ENCODE results near the gene TRAF3.

The TRAF3 gene

DNA sequence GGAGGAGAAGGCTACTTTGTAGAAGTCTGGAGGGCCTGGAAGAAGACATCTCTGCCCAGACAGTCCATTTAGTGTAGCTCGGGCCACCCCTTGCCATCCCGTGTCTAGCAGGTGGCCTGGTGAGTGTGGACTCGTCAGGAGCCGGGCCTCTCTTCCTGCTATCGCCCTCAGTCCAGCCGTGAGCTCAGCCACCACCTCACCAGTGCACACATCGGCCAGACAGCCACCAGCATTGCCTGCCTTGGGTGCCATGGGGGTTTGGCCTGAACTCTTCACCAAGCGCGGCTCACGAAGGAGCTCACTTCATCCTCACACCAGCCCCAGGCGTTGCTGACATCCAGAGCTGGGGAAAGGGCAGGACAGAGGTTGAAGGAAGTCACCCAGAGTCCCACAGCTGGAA lies 19.6 kb upstream of the TRAF3 start:
- no peak overlapping the region for H2AK5ac ChIP-seq (ENCODE audit: low read length)
- WGBS (ENCODE audit: extremely low coverage, insufficient coverage, low lambda C conversion rate), result no CpG with 5 or more reads among the region's 11 CpGs

DNA sequence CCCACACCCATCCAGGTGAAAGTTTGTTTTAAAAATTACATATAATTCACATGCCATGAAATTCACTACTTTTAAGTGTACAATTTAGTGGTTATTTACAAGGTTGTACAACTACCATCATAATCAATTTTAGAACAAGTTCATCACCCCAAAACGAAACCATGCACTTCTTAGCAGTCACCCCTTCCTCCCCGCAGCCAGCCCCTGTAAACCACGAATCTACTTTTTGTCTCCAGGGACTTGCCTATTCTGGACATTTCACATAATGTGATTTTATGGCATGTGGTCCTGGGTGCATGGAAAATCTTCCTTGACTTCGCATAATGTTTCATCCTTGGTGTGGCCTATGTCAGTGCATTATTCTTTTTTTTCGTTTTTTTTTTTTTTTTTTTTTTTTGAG lies 19.2 kb upstream of the TRAF3 start:
- H3K27ac ChIP-seq (ENCODE audit: low read depth, low read length), result no peak overlapping the region
- no peak overlapping the region for H3K4me3 ChIP-seq (ENCODE audit: low read length)
- H3K79me1 ChIP-seq (ENCODE audit: low read length), result no peaks in the 10 kb centered on the region
- H2BK120ac ChIP-seq (ENCODE audit: low read depth, low read length), result no peak overlapping the region
- no peaks in the 10 kb centered on the region for H3K36me3 ChIP-seq (ENCODE audit: control insufficient read depth, insufficient read depth, low read length)
- H3K23ac ChIP-seq (ENCODE audit: low read length), result no peak overlapping the region
- no peaks in the 10 kb centered on the region for H3K79me2 ChIP-seq (ENCODE audit: control insufficient read depth, insufficient read depth, low read length)
- no peak overlapping the region for H3K56ac ChIP-seq (ENCODE audit: low read length)
- no peak for DNase-seq
- no peak overlapping the region for H3K18ac ChIP-seq (ENCODE audit: low read length)
- H3K9ac ChIP-seq (ENCODE audit: low read length), result no peak overlapping the region
- no peak overlapping the region for H3K4ac ChIP-seq (ENCODE audit: low read depth, low read length)
- H2BK15ac ChIP-seq (replicated peaks; ENCODE audit: low read depth), result no peak overlapping the region
- H3K27me3 ChIP-seq (ENCODE audit: insufficient read depth, low read length, poor library complexity), result no peaks in the 10 kb centered on the region
- no peak overlapping the region for H3K4me2 ChIP-seq (ENCODE audit: low read length)
- WGBS (ENCODE audit: extremely low coverage, insufficient coverage, low lambda C conversion rate), result no CpG with 5 or more reads among the region's 5 CpGs
- H2AK5ac ChIP-seq (ENCODE audit: low read length), result no peak overlapping the region
- H4K5ac ChIP-seq (ENCODE audit: low read length), result no peak overlapping the region
- H3K4me1 ChIP-seq (ENCODE audit: control insufficient read depth, low read depth, low read length), result peaks cover 2% of the 10 kb centered on the region
- H4K8ac ChIP-seq (ENCODE audit: low read depth, low read length), result no peak overlapping the region
- no peak overlapping the region for H2BK5ac ChIP-seq (ENCODE audit: low read length)

More for the DNA sequence above, 19.6 kb upstream of the TRAF3 start:
- no peak overlapping the region for H2BK15ac ChIP-seq (replicated peaks; ENCODE audit: low read depth)
- H3K4me3 ChIP-seq (ENCODE audit: low read length), result no peak overlapping the region
- no peak overlapping the region for H3K4me2 ChIP-seq (ENCODE audit: low read length)
- no peak overlapping the region for H3K9ac ChIP-seq (ENCODE audit: low read length)
- no peaks in the 10 kb centered on the region for H3K27me3 ChIP-seq (ENCODE audit: insufficient read depth, low read length, poor library complexity)
- H3K79me2 ChIP-seq (ENCODE audit: control insufficient read depth, insufficient read depth, low read length), result no peaks in the 10 kb centered on the region
- no peak for DNase-seq
- no peak overlapping the region for H2BK120ac ChIP-seq (ENCODE audit: low read depth, low read length)
- no peak overlapping the region for H2BK5ac ChIP-seq (ENCODE audit: low read length)
- no peaks in the 10 kb centered on the region for H3K36me3 ChIP-seq (ENCODE audit: control insufficient read depth, insufficient read depth, low read length)
- H4K5ac ChIP-seq (ENCODE audit: low read length), result no peak overlapping the region
- H3K56ac ChIP-seq (ENCODE audit: low read length), result no peak overlapping the region
- no peaks in the 10 kb centered on the region for H3K79me1 ChIP-seq (ENCODE audit: low read length)
- peaks cover 2% of the 10 kb centered on the region for H3K4me1 ChIP-seq (ENCODE audit: control insufficient read depth, low read depth, low read length)
- no peak overlapping the region for H3K4ac ChIP-seq (ENCODE audit: low read depth, low read length)
- no peak overlapping the region for H3K27ac ChIP-seq (ENCODE audit: low read depth, low read length)
- no peak overlapping the region for H3K23ac ChIP-seq (ENCODE audit: low read length)
- H4K8ac ChIP-seq (ENCODE audit: low read depth, low read length), result no peak overlapping the region
- H3K18ac ChIP-seq (ENCODE audit: low read length), result no peak overlapping the region

GRCh38 chr14:102759456-102760187 lies 17.6 kb upstream of the TRAF3 start:
- Histone ChIP-seq H2AK5ac (ENCODE audit: low read length) (no peak overlapping the region), H2BK15ac (replicated peaks; ENCODE audit: low read depth) (no peak overlapping the region), H3K4me1 (ENCODE audit: control insufficient read depth, low read depth, low read length) (peaks cover 2% of the 10 kb centered on the region), H3K9ac (ENCODE audit: low read length) (no peak overlapping the region), H3K79me1 (ENCODE audit: low read length) (no peaks in the 10 kb centered on the region), H3K4me2 (ENCODE audit: low read length) (no peak overlapping the region), H3K4me3 (ENCODE audit: low read length) (no peak overlapping the region), H2BK5ac (ENCODE audit: low read length) (no peak overlapping the region), H3K18ac (ENCODE audit: low read length) (no peak overlapping the region), H4K8ac (ENCODE audit: low read depth, low read length) (no peak overlapping the region), H4K5ac (ENCODE audit: low read length) (no peak overlapping the region), H3K79me2 (ENCODE audit: control insufficient read depth, insufficient read depth, low read length) (no peaks in the 10 kb centered on the region), H3K56ac (ENCODE audit: low read length) (no peak overlapping the region), H3K27ac (ENCODE audit: low read depth, low read length) (no peak overlapping the region), H3K27me3 (ENCODE audit: insufficient read depth, low read length, poor library complexity) (no peaks in the 10 kb centered on the region), H3K4ac (ENCODE audit: low read depth, low read length) (no peak overlapping the region), H3K36me3 (ENCODE audit: control insufficient read depth, insufficient read depth, low read length) (no peaks in the 10 kb centered on the region), H2BK120ac (ENCODE audit: low read depth, low read length) (no peak overlapping the region), H3K23ac (ENCODE audit: low read length) (no peak overlapping the region)
- DNase-seq, result no peak
- WGBS (ENCODE audit: extremely low coverage, insufficient coverage, low lambda C conversion rate), result no CpG with 5 or more reads among the region's 10 CpGs

GRCh38 chr14:102760496-102761193 lies 16.6 kb upstream of the TRAF3 start:
- H2BK120ac ChIP-seq (ENCODE audit: low read depth, low read length), result no peak overlapping the region
- no peak overlapping the region for H3K23ac ChIP-seq (ENCODE audit: low read length)
- peaks cover 2% of the 10 kb centered on the region for H3K4me1 ChIP-seq (ENCODE audit: control insufficient read depth, low read depth, low read length)
- H3K79me2 ChIP-seq (ENCODE audit: control insufficient read depth, insufficient read depth, low read length), result no peaks in the 10 kb centered on the region
- no peak overlapping the region for H3K4me3 ChIP-seq (ENCODE audit: low read length)
- no CpG with 5 or more reads among the region's 21 CpGs for WGBS (ENCODE audit: extremely low coverage, insufficient coverage, low lambda C conversion rate)
- H3K36me3 ChIP-seq (ENCODE audit: control insufficient read depth, insufficient read depth, low read length), result no peaks in the 10 kb centered on the region
- no peak overlapping the region for H2BK15ac ChIP-seq (replicated peaks; ENCODE audit: low read depth)
- H3K56ac ChIP-seq (ENCODE audit: low read length), result no peak overlapping the region
- peak; percentile 56 for DNase-seq
- peak overlapping the region; percentile 19 for H3K4me2 ChIP-seq (ENCODE audit: low read length)
- H3K27ac ChIP-seq (ENCODE audit: low read depth, low read length), result no peak overlapping the region
- H3K27me3 ChIP-seq (ENCODE audit: insufficient read depth, low read length, poor library complexity), result no peaks in the 10 kb centered on the region
- H2AK5ac ChIP-seq (ENCODE audit: low read length), result no peak overlapping the region
- no peak overlapping the region for H4K8ac ChIP-seq (ENCODE audit: low read depth, low read length)
- H2BK5ac ChIP-seq (ENCODE audit: low read length), result no peak overlapping the region
- peak overlapping the region; percentile 39 for H3K9ac ChIP-seq (ENCODE audit: low read length)
- H3K79me1 ChIP-seq (ENCODE audit: low read length), result no peaks in the 10 kb centered on the region
- no peak overlapping the region for H4K5ac ChIP-seq (ENCODE audit: low read length)
- H3K18ac ChIP-seq (ENCODE audit: low read length), result no peak overlapping the region
- H3K4ac ChIP-seq (ENCODE audit: low read depth, low read length), result no peak overlapping the region

- H3K4ac ChIP-seq (ENCODE audit: low read depth, low read length), result no peak overlapping the region
- no peak overlapping the region for H3K9ac ChIP-seq (ENCODE audit: low read length)
- no peak overlapping the region for H4K8ac ChIP-seq (ENCODE audit: low read depth, low read length)
- peaks cover 2% of the 10 kb centered on the region for H3K4me1 ChIP-seq (ENCODE audit: control insufficient read depth, low read depth, low read length)
- no peak overlapping the region for H3K56ac ChIP-seq (ENCODE audit: low read length)
- no peaks in the 10 kb centered on the region for H3K79me1 ChIP-seq (ENCODE audit: low read length)
- no peak for DNase-seq
- H2BK120ac ChIP-seq (ENCODE audit: low read depth, low read length), result no peak overlapping the region
- no peak overlapping the region for H4K5ac ChIP-seq (ENCODE audit: low read length)
- H3K36me3 ChIP-seq (ENCODE audit: control insufficient read depth, insufficient read depth, low read length), result no peaks in the 10 kb centered on the region
- no peaks in the 10 kb centered on the region for H3K79me2 ChIP-seq (ENCODE audit: control insufficient read depth, insufficient read depth, low read length)
- no peak overlapping the region for H3K23ac ChIP-seq (ENCODE audit: low read length)
- H3K4me3 ChIP-seq (ENCODE audit: low read length), result no peak overlapping the region
- no peak overlapping the region for H3K27ac ChIP-seq (ENCODE audit: low read depth, low read length)
- H3K27me3 ChIP-seq (ENCODE audit: insufficient read depth, low read length, poor library complexity), result no peaks in the 10 kb centered on the region
- H3K18ac ChIP-seq (ENCODE audit: low read length), result no peak overlapping the region
- WGBS (ENCODE audit: extremely low coverage, insufficient coverage, low lambda C conversion rate), result no CpG with 5 or more reads among the region's 15 CpGs
- H2AK5ac ChIP-seq (ENCODE audit: low read length), result no peak overlapping the region
- no peak overlapping the region for H2BK15ac ChIP-seq (replicated peaks; ENCODE audit: low read depth)
- H3K4me2 ChIP-seq (ENCODE audit: low read length), result peak overlapping the region; percentile 7
- no peak overlapping the region for H2BK5ac ChIP-seq (ENCODE audit: low read length)
Observed at GRCh38 chr14:102761206-102761605, 16.0 kb upstream of the TRAF3 start.
